HS-27A (cell line): ENCODE measurements around the gene FAM234A.
A peak's percentile ranks its signal among the peaks of the same experiment; 100 is the strongest.
"Not testable (repeated sequence)": the region's sequence is repeated elsewhere in the genome, so short reads cannot be mapped to it uniquely, and the experiment has no call there.

Source experiments
- DNase-seq: peaks from one replicate; pipeline ENCODE4 v3.0.0-alpha.2; 2012; ENCODE audit warnings: low read depth, missing footprints

Gene FAM234A, protein sequence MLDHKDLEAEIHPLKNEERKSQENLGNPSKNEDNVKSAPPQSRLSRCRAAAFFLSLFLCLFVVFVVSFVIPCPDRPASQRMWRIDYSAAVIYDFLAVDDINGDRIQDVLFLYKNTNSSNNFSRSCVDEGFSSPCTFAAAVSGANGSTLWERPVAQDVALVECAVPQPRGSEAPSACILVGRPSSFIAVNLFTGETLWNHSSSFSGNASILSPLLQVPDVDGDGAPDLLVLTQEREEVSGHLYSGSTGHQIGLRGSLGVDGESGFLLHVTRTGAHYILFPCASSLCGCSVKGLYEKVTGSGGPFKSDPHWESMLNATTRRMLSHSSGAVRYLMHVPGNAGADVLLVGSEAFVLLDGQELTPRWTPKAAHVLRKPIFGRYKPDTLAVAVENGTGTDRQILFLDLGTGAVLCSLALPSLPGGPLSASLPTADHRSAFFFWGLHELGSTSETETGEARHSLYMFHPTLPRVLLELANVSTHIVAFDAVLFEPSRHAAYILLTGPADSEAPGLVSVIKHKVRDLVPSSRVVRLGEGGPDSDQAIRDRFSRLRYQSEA

DNA sequence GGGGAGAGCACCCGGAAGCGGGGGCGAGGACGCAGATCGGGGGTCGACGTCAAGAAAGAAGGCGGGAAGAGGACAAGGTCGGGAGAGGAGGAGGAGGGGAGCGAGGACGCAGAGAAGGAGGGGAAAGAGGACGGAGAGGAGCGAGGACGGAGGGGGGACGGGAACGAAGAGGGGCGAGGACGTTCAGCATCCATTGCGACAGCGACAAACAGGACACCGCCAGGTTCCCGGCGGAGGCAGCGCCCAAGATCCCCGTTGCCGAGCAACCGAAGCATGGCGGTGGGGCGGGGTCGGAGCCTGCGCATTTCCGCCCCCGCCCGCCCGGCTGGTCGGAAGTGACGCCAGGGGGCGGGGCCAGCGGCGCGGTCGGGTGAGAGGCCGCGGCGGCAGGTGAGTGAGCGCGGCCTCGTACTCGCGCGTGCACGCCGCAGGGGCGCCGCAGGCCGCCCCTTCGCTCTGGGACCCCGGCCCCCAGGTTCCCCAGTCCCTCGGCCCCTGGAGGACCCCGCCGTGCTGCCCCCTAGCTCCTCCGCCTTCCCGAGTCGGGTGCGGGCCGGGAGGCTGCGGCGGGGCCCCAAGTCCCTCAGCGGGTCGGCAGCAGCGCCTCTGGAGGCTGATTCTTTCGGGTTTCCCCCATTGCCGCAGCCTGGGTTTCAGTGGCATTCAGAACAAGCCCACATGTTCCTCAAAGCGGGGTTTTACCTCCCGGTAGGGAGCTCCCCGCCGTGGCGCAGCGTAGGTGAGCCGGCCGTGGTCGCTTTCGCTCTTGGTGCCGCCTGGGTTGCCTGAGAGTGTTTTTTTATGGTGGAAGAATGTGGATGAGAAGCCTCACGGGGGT, at the start of gene FAM234A:
FAM234A (plus strand) TSS at position 354 of the 838 bp plus-strand sequence. CDS start 19,593 bp downstream, outside the sequence.
- DNase-seq = peak; percentile 58

DNA sequence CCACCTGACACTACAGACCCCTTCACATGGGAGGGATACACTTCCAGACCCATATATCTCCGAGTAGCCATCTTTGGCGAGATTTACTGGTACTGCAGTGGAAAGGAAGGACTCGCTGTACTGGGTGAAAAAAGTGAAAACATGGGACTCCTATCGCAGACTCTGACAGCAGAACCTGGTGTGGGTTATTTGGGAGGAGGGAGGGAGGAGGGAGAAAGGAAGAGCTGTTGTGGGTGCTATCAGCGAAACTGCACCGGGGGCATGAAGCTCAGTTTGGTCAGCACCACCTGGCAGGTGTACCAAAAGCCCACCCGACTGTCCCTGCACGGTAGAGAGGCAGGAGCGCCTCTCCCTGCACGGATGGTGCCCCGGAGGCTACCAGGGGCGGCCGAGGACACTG, 49.4 kb upstream of the FAM234A start:
- DNase-seq = no peak

DNA sequence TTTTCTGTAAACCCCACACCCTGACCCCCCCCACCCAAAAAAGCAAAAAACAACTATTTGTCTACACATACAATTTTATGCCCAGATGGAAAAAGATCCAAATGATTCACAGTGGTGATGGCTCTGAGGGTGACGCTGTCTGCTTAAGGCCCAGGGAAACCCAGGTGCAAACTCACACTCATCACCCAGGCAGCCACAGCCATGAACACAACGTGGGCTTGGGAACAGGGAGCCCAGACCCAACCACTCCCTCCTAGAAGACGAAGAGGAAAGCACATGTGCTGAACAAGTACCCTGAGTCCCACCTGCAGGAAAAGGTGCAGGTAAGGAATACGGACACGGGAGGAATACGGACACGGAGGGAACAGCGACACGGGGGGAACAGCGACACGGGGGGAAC, 48.9 kb upstream of the FAM234A start:
- DNase-seq = no peak

DNA sequence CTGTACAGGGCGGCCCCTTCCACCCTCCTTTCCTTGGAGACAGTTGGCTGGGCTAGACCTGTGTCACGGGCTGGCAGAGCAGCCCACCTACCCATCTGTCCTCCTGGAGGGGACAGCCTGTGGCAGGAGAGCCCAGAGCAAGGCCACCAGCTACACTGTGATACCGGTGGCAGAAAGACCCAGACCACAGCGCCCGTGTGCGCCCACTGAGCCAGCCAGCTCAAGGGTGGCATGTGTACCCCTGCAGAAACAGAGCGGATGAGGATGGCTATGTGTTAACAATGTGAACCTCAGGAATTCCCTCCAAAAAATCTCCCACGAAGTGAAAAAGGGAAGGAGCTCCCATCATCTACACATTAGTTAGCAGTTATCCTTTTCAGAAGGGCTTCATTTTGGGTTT, 47.3 kb upstream of the FAM234A start:
- no peak for DNase-seq

DNA sequence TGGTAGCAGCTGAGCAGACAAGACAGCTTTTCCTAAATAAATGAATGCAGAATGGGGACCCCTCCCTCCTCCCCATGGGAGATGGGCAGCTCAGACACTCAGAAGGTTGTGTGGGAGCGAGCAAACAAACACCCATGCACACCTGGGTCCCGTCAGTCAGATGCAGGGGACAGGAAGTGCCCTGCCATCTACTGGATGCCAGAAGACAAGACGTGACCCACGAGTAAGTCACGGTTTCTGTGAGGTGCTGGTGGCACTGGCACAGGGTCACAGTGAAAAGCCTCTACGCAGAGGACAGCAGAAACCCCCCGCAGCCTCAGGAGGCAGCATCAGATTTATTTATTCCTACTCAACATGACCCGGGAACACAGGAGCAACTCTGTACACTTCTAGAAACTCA, 45.9 kb upstream of the FAM234A start:
- DNase-seq = no peak

DNA sequence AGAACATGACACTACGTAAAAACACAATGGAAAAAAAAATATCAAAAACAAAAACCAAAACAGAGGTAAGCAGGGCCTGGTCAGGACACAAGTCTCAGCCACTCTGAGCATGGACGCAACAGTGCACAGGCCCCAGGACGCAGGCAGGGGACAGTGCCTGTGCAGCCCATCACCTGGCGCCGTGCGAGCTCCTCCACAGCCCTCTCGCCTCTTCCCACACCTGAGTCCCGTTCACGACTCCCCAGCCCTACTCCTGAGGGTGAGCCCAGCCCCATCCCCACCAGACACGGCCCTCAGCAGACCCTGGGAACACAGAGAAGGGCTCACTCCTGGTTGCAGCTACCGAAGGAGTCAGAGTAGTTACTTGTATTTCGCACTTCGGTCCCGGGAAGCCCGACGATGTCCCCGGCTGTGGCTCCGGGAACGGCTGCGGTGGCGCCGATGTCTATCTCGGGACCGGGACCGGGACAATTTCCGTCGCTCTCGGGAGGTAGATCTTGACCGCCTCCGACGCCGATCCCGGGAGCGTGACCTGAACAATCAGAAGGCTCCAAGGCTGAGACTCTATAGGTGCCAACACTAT, 44.9 kb upstream of the FAM234A start:
- no peak for DNase-seq

DNA sequence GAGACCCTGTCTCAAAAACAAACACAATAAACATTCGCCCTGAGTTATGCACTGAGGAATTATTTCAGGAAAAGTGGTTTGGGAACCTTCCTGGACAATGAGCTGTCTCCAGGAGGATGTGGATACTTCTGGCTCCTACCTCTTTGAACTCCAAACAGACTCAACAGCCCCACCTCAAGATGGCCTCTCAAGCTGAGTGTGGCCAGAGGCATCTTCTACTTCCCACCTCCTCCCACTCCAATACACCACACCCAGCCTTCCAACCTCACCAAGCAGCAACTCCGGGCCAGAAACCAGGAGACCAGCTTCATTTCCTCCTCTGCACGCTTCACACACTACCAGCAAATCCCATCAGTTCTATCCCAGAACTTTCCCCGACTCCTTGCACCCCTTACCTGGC, 42.8 kb upstream of the FAM234A start:
- DNase-seq = no peak

DNA sequence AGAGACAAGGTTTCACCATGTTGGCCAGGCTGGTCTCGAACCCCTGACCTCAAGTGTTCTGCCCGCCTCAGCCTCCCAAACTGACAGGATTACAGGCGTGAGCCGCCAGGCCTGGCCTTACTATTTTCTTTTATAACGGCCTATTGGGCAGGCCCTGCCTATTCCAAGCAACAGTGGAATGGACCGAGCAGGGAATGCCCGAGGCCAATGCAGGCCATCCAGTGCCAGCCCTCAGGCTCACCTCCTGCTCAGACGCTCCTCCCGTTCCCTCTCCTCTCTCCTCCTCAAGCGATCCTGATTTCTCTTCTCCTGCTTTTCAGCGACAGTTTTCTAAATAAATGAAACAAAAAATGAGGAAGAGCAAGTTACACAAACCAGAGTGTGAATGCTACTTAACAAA, 41.9 kb upstream of the FAM234A start:
- no peak for DNase-seq

DNA sequence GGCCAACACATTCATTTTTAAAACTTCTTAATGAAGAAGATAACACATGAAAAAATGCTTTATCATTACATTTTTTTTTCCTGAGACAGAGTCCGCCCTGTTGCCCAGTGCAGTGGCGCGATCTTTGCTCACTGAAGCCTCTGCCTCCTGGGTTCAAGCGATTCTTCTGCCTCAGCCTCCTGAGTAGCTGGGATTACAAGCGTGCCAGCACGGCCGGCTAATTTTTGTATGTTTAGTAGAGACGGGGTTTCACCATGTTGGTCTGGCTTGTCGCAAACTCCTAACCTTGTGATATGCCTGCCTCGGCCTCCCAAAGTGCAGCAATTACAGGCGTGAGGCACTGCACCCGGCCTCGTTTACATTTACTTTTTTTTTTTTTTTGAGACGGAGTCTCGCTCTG, 41.2 kb upstream of the FAM234A start:
- DNase-seq = no peak

DNA sequence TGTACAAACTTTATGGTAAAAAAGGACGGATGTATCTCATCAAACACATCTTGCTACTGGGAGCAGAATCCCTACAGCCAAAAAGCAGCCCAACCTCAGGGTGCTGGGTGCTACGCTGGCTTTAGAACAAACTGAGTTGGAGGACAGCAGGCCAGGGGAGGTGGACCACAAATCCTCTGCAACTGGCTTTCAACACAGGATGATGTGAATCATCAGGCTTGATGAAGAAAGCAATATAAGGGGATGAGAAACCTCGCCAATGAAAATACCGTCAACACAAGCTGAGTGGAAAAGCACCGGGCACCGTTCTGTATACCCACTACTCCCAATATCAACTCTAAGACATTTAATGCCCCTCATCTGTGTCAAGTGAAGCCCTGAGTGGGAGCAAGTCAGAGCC, 40.1 kb upstream of the FAM234A start:
- DNase-seq = no peak

DNA sequence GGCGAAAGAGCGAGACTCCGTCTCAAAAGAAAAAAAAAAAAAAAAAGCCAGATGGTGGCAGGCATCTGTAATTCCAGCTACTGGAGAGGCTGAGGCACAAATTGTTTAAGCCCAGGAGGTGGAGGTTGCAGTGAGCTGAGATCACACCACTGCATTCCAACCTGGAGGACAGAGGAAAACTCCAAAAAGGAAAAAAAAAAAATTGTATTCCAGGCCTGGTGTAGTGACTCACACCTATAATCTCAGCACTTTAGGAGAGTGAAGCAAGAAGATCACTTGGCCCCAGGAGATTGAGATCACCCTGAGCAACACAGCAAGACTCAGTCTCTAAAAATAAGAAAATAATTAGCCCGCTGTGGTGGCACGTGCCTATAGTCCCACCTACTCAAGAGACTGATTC, 34.2 kb upstream of the FAM234A start:
- DNase-seq = peak; percentile 5

DNA sequence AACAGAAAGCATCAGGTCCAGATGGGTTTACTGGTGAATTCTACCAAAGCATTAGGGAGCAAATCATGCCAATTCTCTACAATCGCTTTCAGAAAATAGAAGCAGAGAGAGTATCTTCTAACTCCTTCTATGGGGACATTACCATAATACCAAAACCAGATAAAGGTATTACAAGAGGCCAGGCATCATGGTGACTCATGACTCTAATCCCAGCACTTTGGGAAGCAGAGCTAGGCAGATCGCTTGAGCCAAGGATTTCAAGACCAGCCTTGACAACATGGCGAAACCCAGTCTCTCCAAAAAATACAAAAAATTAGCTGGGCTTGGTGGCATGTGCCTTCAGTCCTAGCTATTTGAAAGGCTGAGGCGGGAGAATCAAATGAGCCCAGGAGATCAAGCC, 31.4 kb upstream of the FAM234A start:
- DNase-seq = no peak

DNA sequence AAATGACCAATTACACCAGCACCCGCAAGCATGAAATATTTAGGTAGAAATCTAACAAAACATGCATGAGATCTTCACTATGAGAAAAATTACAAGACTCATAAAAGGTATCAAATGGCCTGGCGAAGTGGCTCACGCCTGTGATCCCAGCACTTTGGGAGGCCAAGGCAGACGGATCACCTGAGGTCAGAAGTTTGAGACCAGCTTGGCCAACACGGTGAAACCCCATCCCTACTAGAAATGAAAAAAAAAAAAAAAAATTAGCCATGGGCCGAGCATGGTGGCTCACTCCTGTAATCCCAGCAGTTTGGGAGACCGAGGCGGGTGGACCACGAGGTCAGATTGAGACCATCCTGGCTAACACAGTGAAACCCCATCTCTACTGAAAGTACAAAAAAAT, 30.6 kb upstream of the FAM234A start:
- not testable (repeated sequence) for DNase-seq

DNA sequence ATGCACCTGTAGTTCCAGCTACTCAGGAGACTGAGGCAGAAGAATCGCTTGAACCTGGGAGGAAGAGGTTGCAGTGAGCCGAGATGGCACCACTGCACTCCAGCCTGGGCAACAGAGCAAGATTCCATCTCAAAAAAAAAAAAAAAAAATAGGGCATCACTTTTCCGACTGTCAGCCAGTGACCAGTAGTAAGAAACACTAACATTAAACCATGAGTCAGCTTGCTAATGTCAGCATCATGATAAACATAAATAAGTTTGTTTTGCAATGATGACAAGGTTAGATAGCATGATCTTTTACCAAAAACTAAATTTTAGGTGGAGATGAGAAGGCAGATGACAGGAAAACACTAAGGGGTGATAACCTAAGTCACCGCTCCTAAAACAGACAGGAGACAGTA, 25.3 kb upstream of the FAM234A start:
- not testable (repeated sequence) for DNase-seq

DNA sequence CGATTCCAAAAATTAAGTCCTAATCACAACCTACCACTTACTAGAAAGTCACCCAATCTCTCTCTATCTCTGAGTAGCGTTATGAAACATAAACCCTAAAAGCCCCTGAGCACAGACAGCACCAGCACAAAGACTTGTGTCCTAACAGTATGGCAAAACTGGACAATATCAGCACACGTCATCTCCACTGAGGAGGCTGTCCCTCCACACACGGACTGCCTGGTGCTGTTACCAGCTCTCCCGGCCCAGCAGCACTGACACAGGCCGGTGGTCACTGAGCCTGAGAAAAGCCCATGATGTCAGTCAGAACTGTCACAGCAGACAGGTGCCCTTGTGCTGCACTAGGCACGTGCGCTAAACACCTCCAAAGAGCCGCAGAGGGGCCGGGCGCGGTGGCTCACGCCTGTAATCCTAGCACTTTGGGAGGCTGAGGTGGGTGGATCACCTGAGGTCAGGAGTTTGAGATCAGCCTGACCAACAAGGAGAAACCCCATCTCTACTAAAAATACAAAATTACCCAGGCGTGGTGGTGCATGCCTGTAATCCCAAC, 22.9 kb upstream of the FAM234A start:
- not testable (repeated sequence) for DNase-seq

DNA sequence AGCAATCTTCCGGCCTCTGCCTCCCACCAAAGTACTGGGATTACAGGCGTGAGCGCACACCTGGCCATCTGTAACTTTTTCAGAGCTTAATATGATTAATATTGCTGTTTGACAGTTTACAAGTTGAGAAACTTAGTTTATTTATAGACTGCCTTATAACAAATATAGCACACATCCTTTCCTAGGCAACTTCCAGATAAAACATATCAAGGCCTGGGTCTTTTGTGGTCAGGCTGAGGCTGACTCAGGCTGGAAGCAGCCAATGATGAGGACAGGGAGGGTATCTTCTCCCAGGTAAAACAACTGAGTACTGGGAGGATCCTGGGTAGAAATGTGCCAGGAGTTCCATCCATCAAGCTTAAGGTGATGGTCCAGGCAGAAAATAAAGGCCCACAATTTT, 21.6 kb upstream of the FAM234A start:
- DNase-seq = no peak

DNA sequence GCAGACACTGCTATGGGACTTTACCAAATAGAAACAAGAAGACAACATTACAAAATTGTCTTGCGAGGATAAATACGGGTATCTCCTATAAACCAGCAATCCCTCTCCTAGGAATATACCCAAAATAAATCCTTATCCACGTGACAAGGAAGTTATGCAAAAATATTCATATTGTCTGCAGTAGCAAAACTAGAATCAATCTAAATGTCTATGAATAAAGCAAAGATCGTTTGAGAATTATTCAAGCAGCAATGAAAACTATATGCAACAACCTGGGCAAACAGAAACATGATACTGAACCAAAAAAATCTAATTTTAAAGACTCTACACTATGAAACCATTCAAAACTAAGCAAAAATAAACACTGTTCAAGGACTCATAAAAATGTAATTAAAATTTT, 14.6 kb upstream of the FAM234A start:
- DNase-seq = no peak

DNA sequence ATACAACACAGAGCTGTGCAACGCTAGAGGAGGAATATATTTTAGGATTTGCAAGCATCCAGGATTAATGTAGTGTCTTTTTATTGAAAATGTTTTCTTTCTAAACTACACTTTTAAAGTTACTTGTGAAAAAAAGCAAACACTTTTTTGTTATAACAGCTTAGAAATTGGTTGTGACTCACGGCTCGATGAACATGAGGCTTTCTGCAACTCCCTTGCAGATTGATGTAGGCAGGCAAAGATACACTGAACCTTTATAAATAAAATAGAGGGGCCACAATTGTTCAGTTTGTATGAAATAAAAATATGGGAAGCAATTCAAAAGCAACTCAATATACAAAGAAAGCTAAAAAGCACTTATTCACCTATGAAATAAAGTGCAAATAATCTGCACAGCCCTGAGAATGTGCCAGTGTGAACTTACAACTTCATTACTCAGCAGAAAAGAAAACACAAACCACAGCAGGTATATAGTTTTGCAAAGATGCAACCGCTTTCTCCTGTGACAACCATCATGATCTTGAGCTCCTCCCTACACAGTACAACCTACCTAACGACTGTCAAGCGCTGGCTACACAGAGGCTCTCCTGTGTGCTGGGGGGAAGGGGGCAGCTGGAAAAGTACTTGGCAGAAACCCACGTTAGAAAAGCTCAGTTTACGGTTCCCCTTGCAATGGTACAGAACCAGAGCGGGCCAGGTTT, 6.3 kb upstream of the FAM234A start:
- no peak for DNase-seq

DNA sequence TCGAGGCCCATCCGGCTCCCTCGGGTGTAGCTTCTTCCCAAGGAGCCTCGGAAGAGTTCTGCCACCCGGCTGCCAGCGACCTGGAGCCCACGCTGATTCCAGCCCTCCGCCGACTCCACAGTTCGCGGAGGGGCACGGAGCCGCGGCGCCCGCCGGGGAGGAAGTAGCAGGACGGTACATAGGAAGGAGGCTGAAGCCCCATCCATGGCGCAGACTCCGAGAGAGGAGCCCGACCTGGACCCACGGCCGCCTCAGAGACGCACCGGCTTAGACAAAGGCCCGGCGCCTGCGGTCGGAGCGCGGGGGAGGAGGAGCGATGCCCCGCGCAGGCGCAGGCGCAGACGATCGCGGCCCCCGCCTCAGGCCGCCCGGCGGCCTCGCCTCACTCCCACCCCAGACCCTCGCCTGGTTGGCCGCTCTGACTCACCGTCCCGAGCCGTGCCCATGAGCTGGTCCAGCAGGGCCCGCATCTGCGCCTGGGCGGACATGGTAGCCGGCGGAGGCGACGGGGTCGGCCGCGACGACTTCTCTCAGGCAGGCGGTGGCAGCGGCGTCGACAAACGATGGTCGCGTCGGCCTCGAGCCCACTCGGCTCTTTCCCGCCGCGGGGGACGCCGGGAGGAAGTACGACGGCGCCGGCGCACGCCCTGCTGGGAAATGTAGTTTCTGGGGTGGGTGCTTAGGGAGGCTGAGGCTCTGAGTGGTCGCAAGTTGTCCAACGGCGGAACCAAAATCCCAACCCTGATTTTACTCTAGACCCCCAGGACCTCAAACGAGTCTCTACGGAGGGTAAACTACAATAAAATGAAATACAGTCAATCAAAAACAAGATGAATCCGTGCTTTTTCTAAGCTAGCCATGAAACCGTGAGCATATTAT, 5.5 kb upstream of the FAM234A start, which contains the start of gene LUC7L:
LUC7L (minus strand) TSS at position 598 of the 879 bp plus-strand sequence; CDS start at position 488, 110 bp downstream.
- peak; percentile 72 for DNase-seq

DNA sequence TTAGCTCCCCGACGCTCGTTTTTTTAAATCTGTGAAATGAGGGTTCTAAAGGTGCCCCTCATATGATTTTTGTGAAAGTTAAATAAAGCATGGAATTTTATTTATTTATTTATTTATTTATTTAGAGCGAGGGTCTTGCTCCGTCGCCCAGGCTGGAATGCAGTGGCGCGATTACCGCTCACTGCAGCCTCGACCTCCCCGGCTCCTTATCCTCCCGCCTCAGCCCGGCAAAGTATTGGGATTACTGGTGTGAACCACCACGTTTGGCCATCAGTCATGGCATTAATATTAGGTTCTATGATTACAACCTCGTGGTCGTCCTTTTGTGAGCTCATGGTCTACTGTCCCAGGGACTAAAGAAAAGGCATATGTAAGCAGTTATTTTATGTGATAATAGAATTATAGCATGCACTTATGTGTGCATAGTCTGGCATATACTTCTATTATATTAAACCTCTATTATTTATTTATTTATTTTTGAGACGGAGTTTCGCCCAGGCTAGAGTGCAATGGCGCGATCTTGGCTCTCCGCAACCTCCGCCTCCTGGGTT, 4.8 kb upstream of the FAM234A start:
- no peak for DNase-seq
